ENCODE data around the gene POPDC2.
"Not testable (repeated sequence)": the region's sequence is repeated elsewhere in the genome, so short reads cannot be mapped to it uniquely, and the experiment has no call there.

POPDC2 gene

DNA sequence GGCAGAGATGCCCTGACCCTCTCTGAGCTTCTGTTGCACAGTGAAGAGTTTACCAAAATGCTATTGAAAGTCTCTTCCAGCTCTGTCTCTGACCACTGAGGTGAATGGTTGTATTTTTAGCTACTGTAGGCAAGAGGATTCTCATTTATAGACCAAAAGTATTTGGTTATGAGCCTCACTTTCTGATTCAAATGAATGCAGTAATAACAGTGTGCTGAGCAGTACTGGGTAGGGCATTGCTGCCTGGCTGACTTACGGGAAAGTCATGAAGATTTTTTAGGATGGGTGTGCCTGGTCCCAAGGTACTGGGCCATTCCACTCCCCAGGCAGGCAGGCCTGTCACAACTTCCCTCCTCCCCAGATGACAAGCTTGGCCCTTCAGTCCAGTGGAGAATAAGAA lies 47.2 kb downstream of the POPDC2 start:
- no peak for DNase-seq (ENCODE audit: low read depth)

DNA sequence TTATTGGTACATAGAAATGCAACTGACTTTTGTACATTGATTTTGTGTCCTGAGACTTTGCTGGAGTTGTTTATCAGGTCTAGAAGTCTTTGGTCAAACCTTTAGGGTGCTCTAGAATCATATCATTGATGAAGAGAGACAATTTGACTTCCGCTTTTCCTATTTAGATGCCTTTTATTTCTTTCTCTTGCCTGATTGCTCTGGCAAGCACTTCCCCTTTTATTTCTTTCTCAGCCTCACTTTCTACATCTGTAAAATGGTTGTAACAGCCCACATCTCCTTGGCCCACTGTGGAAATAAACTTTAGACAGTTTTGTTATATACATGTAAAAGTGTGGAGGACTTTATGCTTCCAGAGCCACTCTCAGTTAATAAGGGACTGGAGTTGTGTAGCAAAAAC lies 48.7 kb downstream of the POPDC2 start:
- DNase-seq (ENCODE audit: low read depth): no peak

GRCh38 chr3:119609301-119609700 lies 51.1 kb downstream of the POPDC2 start:
- no peak for DNase-seq (ENCODE audit: low read depth)

- DNase-seq (ENCODE audit: low read depth): no peak
Observed at GRCh38 chr3:119608405-119609000, 51.9 kb downstream of the POPDC2 start.

- no peak for DNase-seq (ENCODE audit: low read depth)
Observed at GRCh38 chr3:119604878-119605277, 55.5 kb downstream of the POPDC2 start.

DNA sequence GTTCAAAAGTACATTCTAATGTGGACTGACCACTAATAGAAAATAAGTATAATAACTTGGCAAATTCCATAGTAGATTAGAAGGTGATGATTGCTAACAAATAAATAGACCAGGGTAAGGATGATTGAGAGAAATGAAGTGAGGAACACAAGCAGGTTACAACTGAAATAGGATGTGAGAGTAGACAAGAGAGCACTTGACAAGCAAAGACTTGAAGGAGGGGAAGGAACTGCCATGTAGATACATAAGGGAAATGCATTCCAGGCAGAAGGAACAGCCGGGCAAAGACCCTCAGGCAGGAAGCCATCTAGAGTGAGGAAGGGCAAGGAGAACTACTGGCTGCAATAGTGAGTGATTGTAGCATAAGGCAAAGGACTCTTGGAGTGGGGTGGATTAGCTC lies 57.7 kb downstream of the POPDC2 start:
- no peak for DNase-seq (ENCODE audit: low read depth)

- no peak for DNase-seq (ENCODE audit: low read depth)
Observed at GRCh38 chr3:119601154-119601553, 59.2 kb downstream of the POPDC2 start.

GRCh38 chr3:119600732-119601131 lies 59.7 kb downstream of the POPDC2 start:
- no peak for DNase-seq (ENCODE audit: low read depth)

DNA sequence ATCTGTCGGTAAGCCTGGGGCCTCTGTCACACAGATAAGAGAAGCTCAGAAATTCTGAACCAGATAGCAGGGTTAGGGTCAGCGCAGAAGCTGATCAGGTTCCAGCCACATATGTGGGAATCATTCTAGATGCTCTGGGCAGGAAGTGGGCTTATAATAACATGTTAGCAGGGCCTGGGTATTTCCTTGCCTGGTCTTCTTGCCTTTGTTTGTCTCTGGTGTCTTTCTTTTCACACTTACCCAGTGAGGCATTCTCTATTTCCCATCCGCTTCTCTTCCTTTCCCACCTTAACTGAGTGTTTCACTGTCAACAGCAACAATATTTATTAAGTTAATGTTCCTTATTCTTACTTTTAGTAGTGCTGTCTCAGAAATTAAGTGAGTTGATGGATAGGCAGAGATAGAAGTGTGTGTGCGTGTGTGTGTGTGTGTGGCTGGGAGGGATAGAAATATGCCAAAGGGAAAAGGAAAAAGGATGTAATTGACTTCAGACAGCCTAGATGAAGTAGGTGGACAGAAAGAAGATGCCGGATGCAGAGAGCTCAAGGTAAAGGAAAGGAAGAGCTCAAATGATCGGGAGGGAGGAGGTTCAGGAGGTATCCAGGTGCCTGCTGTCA lies 60.7 kb downstream of the POPDC2 start:
- no peak for DNase-seq (ENCODE audit: low read depth)

- DNase-seq (ENCODE audit: low read depth): no peak
Observed at GRCh38 chr3:119598410-119599098, 61.8 kb downstream of the POPDC2 start.

GRCh38 chr3:119597548-119598288 lies 62.7 kb downstream of the POPDC2 start, which contains the start of gene PLA1A:
PLA1A (plus strand) TSS chr3:119597885; CDS start chr3:119597914, 29 bp downstream.
- no peak for DNase-seq (ENCODE audit: low read depth)

DNA sequence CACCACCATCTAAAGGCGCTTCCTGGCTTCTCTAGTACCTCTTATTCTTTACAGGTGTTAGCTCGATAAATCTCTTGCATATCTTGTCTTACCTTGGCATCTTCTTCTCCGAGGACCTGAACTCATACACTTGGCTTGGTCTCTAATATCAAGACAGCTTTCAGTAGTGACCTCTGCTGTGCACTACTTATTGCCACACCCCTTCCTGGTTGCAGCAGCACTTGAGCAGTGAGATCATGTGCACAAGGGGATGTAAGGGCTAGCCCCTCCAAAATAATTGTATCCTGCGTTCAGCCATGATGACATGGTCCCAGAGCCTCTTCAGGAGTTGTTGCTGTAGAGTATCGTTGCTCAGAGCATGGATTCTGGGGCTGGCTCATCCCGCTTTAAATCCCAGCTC lies 64.0 kb downstream of the POPDC2 start:
- no peak for DNase-seq (ENCODE audit: low read depth)

DNA sequence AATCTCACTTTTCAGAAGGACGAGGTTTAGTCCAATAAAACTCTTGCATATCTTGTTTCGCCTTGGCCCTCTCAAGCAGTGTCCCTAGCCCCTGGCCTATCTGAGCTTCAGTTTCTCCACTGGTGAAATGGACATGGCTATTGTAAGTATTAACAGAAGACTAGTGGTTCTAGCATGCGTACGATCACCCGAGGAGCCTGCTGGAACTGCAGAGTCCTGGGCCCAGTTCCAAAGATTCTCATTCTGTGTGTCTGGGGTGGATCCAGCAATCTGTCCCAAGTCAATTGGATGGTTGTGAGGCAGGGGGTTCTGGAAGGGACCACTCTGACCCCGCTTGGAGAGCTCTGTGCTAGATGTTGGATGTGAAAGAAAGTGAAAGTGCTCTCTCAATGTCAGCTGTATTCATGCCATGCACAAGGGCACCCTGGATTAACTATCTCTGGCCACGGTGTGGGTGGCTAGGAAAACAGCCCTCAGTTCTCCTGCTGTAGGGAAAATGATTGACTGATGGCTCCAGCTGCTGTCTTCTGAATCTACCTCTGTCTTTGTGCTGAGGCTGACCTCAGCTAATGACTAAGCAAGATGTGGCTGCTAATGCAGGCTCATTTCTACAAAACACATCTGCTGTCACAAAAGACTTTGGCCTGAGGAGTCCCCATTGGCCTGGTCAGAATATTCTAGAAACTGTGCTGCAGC lies 64.6 kb downstream of the POPDC2 start:
- DNase-seq (ENCODE audit: low read depth): no peak

DNA sequence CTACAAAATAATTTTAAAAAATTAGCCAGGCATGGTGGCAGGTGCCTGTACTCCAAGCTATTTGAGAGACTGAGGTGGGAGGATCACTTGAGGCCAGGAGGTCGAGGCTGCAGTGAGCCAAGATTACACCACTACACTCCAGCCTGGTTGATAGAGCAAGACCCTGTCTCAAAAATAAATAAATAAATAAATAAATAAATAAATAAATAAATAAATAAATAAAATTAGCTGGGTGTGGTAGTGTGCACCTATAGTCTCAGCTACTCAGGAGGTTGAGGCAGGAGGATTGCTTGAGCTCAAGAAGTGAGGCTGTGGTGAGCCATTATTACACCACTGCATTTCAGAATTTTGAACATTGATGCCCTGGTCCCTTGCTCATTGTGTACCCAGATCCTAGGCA lies 65.5 kb downstream of the POPDC2 start:
- not testable (repeated sequence) for DNase-seq (ENCODE audit: low read depth)

DNA sequence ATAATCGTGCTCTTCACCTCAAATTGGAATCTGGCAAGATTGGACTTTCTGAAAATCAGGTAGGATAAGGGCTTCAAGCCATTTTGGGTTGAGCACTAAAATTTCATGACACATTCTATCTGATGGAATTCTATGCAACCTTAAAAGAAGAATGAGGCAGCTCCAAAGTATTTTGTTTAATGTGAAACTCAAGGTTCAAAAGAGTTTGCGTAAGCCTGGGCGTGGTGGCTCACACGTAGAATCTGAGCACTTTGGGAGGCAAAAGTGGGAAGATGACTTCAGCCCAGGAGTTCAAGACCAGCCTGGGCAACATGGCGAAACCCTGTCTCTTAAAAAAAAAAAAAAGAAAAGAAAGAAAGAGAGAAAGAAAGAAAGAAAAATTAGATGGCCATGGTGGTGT lies 66.3 kb downstream of the POPDC2 start:
- no peak for DNase-seq (ENCODE audit: low read depth)

DNA sequence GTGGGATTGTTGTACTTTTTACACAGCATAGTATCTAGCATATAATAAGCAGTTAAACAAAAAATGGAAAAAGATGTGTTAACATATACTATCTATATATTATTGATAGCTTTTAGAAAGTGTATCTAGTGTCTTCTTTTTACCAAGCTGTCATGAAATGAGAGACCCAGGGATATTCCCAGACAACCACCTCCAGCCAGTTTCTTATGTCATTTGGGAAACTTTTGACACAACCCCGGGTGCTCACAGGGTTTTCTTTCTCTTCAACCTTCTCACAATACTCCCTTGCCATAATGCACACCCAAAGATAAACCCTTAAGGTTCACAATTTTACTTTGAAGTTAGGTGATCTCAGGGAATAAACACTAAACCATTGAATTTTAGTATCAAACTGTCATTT lies 67.5 kb downstream of the POPDC2 start:
- no peak for DNase-seq (ENCODE audit: low read depth)

Measured in stromal cell of bone marrow (primary cell).